Measurements from ENCODE around the gene FALEC. TPM values are rescaled to one million over a fixed set of nuclear protein-coding genes. Genes with fewer than 3 reads are reported as not detected.

Gene FALEC
- total RNA-seq, 3 donors from 2014 or later: 2.2 TPM; not detected in 2

GRCh38 chr1:150514913-150515327 lies 632 bp upstream of the FALEC start:
- Histone ChIP-seq H3K4me1 (no peaks in the 10 kb centered on the region), H3K4me3 (peak overlapping the region; percentile 47 to 66 (median 63)), H3K9me3 (no peaks in the 10 kb centered on the region), H3K27ac (peak overlapping the region; percentile 68 to 71), H3K36me3 (no peaks in the 10 kb centered on the region), H3K27me3 (no peaks in the 10 kb centered on the region)
- intact Hi-C loops (cut with DNase I; ENCODE audit: low total_unique reads): no loop called here
- no peak for DNase-seq (ENCODE audit: low spot score in 2 of 2)
- TF ChIP-seq CTCF (IDR thresholded peaks at IDR 0.05) (no peak), POLR2AphosphoS5 (IDR thresholded peaks at IDR 0.05) (no peak), POLR2A (IDR thresholded peaks at IDR 0.05) (no peak)

GRCh38 chr1:150516050-150516591 lies 569 bp downstream of the FALEC start:
- H3K36me3 ChIP-seq: no peaks in the 10 kb centered on the region
- no peak for TF ChIP-seq CTCF (IDR thresholded peaks at IDR 0.05)
- no peak for TF ChIP-seq POLR2AphosphoS5 (IDR thresholded peaks at IDR 0.05)
- TF ChIP-seq POLR2A (IDR thresholded peaks at IDR 0.05): no peak
- H3K4me3 ChIP-seq: peak overlapping the region; percentile 47 to 66 (median 63)
- no peak for DNase-seq (ENCODE audit: low spot score in 2 of 2)
- H3K4me1 ChIP-seq: no peaks in the 10 kb centered on the region
- H3K27ac ChIP-seq: peak overlapping the region; percentile 68 to 71
- no peaks in the 10 kb centered on the region for H3K27me3 ChIP-seq
- intact Hi-C loops (cut with DNase I; ENCODE audit: low total_unique reads): no loop called here
- H3K9me3 ChIP-seq: no peaks in the 10 kb centered on the region

GRCh38 chr1:150516616-150517015 lies 1.1 kb downstream of the FALEC start:
- Histone ChIP-seq H3K27me3 (no peaks in the 10 kb centered on the region), H3K36me3 (no peaks in the 10 kb centered on the region), H3K27ac (peak overlapping the region in 1 of 2 donors; percentile 68), H3K4me3 (peak overlapping the region in 2 of 3 donors; percentile 63 to 66), H3K9me3 (no peaks in the 10 kb centered on the region), H3K4me1 (no peaks in the 10 kb centered on the region)
- TF ChIP-seq POLR2A (IDR thresholded peaks at IDR 0.05): no peak
- no peak for DNase-seq (ENCODE audit: low spot score in 2 of 2)
- intact Hi-C loops (cut with DNase I; ENCODE audit: low total_unique reads): no loop called here

- no peak for DNase-seq (ENCODE audit: low spot score in 2 of 2)
- Histone ChIP-seq H3K4me3 (no peak overlapping the region), H3K4me1 (no peaks in the 10 kb centered on the region), H3K27me3 (no peaks in the 10 kb centered on the region), H3K9me3 (no peaks in the 10 kb centered on the region), H3K27ac (no peak overlapping the region), H3K36me3 (no peaks in the 10 kb centered on the region)
- intact Hi-C loops (cut with DNase I; ENCODE audit: low total_unique reads): no loop called here
- no peak for TF ChIP-seq CTCF (IDR thresholded peaks at IDR 0.05)
- TF ChIP-seq POLR2A (IDR thresholded peaks at IDR 0.05): no peak
- TF ChIP-seq POLR2AphosphoS5 (IDR thresholded peaks at IDR 0.05): no peak
These were observed 5.8 kb downstream of the FALEC start for GRCh38 chr1:150521196-150521968.

GRCh38 chr1:150525348-150525747 lies 9.8 kb downstream of the FALEC start:
- Histone ChIP-seq H3K4me1 (no peaks in the 10 kb centered on the region), H3K36me3 (no peaks in the 10 kb centered on the region), H3K27me3 (no peaks in the 10 kb centered on the region), H3K27ac (no peak overlapping the region), H3K9me3 (no peaks in the 10 kb centered on the region), H3K4me3 (no peak overlapping the region)
- DNase-seq (ENCODE audit: low spot score in 2 of 2): no peak
- TF ChIP-seq CTCF (IDR thresholded peaks at IDR 0.05): no peak
- no peak for TF ChIP-seq POLR2A (IDR thresholded peaks at IDR 0.05)
- TF ChIP-seq POLR2AphosphoS5 (IDR thresholded peaks at IDR 0.05): no peak
- intact Hi-C loops (cut with DNase I; ENCODE audit: low total_unique reads): no loop called here
